ENCODE results near the gene SFN. TPM values are rescaled to one million over a fixed set of nuclear protein-coding genes. Genes with fewer than 3 reads are reported as not detected.

Gene SFN
- total and polyA plus RNA-seq, 2 of the 13 experiments (the other 11 are each of a cell fraction or from before 2014, with no cell fraction given), result 4.3 to 5.6 TPM

DNA sequence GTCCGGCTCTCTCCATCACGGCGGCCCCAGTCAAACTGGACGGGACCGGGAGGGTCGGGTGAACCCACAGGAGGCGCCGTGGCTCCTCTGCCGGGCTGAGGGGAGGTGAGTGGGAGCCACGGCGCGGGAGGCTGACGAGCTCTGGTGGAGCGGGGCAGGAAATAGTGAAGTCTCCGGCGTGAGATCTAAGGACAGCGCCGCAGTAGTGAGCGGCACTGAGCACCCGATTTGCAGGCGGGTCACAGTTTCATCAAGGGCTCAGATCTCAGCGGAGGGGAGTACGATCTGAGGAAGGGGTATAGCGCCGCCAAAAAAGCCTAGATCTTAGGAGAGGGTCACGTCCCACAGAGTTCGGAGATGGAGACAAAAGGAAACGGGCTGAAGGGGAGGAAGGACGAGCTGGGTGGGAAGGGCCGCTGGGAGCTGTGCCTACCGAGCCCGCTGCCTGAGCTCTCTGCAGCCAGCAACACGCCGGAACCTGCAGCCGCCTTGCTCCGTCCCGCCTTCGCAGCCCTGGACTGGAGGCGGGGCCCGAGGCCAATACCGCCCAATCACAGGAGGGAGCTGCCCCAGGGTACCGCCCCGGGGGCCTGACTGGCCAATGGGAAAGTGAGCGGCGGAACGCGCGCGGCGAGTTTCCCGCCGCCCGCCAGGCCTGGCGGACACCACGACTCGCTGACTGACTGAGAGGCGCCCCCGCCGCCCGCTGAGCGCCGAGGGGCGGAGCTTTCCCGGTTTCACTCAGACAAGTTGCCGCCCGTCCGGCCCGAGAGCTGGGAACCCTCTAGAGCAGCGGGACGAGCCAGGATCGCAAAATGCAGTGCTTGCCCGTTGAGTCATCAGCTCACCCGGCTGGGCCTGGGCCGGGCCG lies 1.9 kb downstream of the SFN start (continued):
- TF ChIP-seq, protein P1, sequence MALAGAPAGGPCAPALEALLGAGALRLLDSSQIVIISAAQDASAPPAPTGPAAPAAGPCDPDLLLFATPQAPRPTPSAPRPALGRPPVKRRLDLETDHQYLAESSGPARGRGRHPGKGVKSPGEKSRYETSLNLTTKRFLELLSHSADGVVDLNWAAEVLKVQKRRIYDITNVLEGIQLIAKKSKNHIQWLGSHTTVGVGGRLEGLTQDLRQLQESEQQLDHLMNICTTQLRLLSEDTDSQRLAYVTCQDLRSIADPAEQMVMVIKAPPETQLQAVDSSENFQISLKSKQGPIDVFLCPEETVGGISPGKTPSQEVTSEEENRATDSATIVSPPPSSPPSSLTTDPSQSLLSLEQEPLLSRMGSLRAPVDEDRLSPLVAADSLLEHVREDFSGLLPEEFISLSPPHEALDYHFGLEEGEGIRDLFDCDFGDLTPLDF (CRISPR knock-in tag; IDR thresholded peaks at IDR 0.05), result peak; percentile 99
- TF ChIP-seq NFYB (CRISPR knock-in tag; IDR thresholded peaks at IDR 0.05) (peak; percentile 97), ZNF124 (CRISPR knock-in tag; IDR thresholded peaks at IDR 0.05) (peak; percentile 25; the same call in 1 of the 2 replicates), MYNN (CRISPR knock-in tag; IDR thresholded peaks at IDR 0.05; ENCODE audit: low read depth) (no peak), HNRNPK (IDR thresholded peaks at IDR 0.05; ENCODE audit: low read depth, low read length, poor library complexity, severe bottlenecking) (peak; percentile 67), TBP (CRISPR knock-in tag; IDR thresholded peaks at IDR 0.05) (no peak), REL (CRISPR knock-in tag; conservative IDR thresholded peaks at IDR 0.05) (no peak), PAWR (CRISPR knock-in tag; IDR thresholded peaks at IDR 0.05; ENCODE audit: borderline replicate concordance) (no peak), TEAD2 (CRISPR knock-in tag; IDR thresholded peaks at IDR 0.05) (no peak), ZNF296 (CRISPR knock-in tag; conservative IDR thresholded peaks at IDR 0.05) (no peak), GLI4 (CRISPR knock-in tag; IDR thresholded peaks at IDR 0.05; ENCODE audit: borderline replicate concordance) (no peak; the same call in 1 of the 2 replicates), RAD21 (CRISPR knock-in tag; IDR thresholded peaks at IDR 0.05) (peak; percentile 7; the same call in 1 of the 2 replicates), HDAC6 (IDR thresholded peaks at IDR 0.05; ENCODE audit: low read depth, low read length) (no peak)
- TF ChIP-seq, protein P2, sequence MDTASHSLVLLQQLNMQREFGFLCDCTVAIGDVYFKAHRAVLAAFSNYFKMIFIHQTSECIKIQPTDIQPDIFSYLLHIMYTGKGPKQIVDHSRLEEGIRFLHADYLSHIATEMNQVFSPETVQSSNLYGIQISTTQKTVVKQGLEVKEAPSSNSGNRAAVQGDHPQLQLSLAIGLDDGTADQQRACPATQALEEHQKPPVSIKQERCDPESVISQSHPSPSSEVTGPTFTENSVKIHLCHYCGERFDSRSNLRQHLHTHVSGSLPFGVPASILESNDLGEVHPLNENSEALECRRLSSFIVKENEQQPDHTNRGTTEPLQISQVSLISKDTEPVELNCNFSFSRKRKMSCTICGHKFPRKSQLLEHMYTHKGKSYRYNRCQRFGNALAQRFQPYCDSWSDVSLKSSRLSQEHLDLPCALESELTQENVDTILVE (CRISPR knock-in tag; IDR thresholded peaks at IDR 0.05), result no peak
- TF ChIP-seq, protein P3, sequence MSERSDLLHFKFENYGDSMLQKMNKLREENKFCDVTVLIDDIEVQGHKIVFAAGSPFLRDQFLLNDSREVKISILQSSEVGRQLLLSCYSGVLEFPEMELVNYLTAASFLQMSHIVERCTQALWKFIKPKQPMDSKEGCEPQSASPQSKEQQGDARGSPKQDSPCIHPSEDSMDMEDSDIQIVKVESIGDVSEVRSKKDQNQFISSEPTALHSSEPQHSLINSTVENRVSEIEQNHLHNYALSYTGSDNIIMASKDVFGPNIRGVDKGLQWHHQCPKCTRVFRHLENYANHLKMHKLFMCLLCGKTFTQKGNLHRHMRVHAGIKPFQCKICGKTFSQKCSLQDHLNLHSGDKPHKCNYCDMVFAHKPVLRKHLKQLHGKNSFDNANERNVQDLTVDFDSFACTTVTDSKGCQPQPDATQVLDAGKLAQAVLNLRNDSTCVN (CRISPR knock-in tag; IDR thresholded peaks at IDR 0.05; ENCODE audit: borderline replicate concordance), result peak; percentile 73; the same call in 1 of the 2 replicates
- TF ChIP-seq, protein P4, sequence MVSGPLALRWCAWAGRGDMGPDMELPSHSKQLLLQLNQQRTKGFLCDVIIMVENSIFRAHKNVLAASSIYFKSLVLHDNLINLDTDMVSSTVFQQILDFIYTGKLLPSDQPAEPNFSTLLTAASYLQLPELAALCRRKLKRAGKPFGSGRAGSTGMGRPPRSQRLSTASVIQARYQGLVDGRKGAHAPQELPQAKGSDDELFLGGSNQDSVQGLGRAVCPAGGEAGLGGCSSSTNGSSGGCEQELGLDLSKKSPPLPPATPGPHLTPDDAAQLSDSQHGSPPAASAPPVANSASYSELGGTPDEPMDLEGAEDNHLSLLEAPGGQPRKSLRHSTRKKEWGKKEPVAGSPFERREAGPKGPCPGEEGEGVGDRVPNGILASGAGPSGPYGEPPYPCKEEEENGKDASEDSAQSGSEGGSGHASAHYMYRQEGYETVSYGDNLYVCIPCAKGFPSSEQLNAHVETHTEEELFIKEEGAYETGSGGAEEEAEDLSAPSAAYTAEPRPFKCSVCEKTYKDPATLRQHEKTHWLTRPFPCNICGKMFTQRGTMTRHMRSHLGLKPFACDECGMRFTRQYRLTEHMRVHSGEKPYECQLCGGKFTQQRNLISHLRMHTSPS (CRISPR knock-in tag; IDR thresholded peaks at IDR 0.05; ENCODE audit: low read depth), result no peak
- TF ChIP-seq, protein P5, sequence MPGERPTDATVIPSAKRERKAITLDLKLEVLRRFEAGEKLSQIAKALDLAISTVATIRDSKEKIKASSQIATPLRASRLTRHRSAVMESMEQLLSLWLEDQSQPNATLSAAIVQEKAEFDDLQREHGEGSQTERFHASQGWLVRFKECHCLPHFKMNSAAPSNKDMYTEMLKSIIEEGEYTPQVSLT (CRISPR knock-in tag; IDR thresholded peaks at IDR 0.05; ENCODE audit: borderline replicate concordance, low read depth), result no peak
- TF ChIP-seq, protein P6, sequence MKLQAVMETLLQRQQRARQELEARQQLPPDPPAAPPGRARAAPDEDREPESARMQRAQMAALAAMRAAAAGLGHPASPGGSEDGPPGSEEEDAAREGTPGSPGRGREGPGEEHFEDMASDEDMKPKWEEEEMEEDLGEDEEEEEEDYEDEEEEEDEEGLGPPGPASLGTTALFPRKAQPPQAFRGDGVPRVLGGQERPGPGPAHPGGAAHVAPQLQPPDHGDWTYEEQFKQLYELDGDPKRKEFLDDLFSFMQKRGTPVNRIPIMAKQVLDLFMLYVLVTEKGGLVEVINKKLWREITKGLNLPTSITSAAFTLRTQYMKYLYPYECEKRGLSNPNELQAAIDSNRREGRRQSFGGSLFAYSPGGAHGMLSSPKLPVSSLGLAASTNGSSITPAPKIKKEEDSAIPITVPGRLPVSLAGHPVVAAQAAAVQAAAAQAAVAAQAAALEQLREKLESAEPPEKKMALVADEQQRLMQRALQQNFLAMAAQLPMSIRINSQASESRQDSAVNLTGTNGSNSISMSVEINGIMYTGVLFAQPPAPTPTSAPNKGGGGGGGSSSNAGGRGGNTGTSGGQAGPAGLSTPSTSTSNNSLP (IDR thresholded peaks at IDR 0.05; ENCODE audit: low read depth, low read length), result no peak

Data from HepG2 (cell line).